ENCODE measurements around the gene KRTAP5-6.

KRTAP5-6 gene

DNA sequence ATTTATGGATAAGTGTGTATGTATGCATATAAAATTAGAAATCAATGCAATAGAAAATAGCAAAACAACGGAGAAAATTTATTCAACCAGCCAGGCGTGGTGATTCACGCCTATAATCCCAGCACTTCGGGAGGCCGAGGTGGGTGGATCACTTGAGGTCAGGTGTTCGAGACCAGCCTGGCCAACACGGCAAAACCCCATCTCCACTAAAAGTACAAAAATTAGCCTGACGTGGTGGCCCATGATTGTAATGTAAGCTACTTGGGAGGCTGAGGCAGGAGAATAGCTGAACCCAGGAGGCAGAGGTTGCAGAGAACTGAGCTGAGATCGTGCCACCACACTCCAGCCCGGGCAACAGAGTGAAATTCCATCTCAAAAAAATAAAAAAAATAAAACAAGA is 5.5 kb downstream of the KRTAP5-6 start:
- no peak for DNase-seq (ENCODE audit: low spot score)

DNA sequence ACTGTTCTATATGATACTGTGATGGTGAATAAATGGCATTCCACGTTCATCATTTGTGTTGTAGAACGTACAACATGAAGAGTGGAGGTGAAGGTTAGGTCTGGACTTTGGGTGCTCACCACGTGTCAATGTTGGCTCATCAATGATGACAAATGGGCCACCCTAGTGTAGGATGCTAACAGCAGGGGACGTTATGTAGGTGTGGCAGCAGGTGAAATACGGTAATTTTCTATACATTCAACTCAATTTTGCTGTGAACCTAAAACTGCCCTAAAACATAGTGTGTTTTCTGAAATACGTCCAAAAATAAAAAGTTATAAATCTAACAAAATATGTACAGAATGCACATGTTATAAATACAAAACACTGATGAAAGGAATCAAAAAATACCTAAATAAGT is 6.2 kb downstream of the KRTAP5-6 start:
- no peak for DNase-seq (ENCODE audit: low spot score)

DNA sequence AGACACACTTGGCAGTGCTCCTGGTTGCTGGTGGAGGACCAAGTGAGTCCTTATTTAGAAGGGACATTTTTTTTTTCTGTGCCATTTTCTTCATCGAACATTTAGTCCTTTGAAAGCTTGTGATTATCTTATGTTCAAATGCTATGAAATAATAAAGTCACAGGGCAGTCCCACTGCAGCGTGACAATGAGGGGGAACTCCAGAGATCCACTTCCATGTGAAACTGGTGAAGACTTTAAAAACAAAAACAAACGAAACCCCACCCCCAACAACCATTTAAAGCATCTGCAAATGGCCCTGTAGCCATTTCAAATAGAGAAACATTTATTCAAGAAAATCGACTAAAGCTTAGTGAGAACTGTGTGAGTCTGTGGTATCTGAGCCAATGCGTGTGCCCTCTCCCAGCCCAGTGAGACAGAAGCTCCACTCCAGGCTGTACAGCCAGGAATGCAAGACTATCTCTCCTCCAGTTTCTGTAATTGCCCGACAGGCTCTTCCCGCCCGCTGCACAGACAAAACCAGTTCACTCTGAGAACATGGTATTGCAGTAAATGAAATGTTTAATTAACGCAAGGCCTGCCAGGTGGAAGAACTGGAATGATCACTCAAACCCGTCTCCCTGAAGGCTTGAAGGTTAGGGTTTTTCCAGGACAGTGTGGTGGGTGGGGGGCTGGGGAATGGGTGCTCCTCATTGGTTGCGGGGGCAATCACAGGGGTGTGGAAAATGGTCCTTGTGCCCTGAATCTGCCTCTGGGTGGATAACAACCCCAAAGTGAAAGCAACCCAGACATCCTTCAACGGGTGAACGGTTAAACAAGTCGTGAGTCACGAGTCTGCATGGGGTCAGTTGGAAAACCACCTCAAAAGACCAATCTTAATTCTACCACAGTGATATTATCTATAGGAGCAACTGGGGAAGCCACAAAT is 8.4 kb downstream of the KRTAP5-6 start:
- no peak for DNase-seq (ENCODE audit: low spot score)

DNA sequence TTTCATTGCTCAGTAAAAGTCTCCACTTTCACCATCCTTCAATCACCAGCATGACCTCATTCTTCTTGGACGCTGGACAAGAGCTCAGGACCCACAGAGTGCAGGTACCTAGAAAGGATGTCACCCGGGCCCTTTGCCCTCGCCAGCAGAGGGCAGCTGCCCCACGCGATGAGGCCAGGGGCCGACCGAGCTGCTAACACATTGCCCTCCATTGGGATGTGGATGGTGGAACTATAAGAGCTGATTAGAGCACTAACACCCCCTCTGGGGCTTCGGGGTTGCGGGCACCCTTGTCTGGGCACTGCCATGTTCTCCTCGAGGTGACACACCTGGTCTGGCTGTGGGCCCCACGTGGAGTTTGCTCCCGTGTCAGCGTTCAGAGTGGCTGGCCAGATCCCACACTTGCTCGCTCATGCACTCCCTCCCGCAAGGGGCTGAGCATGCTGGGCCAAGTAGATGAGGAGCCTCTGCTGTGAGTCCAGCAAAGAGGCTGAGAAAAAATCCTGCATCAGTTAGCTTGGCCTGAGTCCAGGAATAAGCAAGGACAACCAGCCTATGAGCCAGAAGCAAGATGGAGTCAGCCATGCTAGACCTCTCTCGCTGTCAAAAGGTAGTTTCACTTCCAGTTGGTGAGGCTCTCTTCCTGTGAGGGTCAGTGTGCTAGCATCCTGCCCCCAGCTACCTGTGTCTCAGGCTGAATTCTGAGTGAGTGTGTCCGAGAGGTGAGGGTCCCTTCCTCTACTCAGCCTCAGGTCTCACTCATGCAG is 9.8 kb downstream of the KRTAP5-6 start:
- DNase-seq (ENCODE audit: low spot score) = no peak

DNA sequence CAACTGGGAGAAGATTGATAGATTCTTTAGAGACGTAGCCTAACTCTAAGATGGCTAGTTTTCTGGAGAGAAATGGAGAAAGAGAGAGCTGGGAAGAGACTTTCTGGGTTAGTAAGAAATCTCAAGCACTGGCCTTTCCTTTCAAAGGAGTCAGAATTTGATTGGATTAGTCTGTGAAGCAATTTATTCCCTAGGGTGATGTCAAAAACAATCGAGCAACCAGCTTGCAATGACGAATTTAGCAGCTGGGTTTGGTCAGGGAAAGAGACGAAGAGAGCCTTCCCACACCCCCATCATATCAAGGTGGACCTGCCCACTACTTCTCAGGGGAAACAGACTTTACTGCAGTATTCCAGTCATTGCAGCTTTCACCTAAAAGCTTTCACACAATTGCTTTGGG is 10.8 kb downstream of the KRTAP5-6 start:
- DNase-seq (ENCODE audit: low spot score) = no peak

- DNase-seq (ENCODE audit: low spot score) = no peak
Measured at GRCh38 chr11:1708716-1709115, 11.7 kb downstream of the KRTAP5-6 start.

GRCh38 chr11:1714908-1715885 is 18.2 kb downstream of the KRTAP5-6 start:
- no peak for DNase-seq (ENCODE audit: low spot score)

DNA sequence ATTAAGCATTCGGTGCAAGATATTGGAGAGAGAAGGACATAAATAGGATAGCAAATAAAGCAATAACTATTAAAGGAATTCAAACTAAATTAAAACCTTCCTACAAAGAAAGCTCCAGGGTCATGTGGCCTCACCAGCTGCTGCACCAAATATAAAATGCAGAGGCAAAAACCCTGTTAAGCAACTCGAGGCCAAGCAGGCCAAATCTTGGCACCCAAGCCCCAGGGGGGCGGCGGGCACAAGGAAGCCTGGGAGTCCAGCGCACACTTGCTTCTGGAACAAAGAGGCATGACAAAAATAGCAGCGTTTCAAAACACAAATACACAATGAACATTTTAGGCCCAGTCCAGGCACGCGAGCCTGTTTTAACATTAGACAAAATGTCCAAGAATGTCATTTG is 20.8 kb downstream of the KRTAP5-6 start:
- DNase-seq (ENCODE audit: low spot score) = no peak

GRCh38 chr11:1718326-1718725 is 21.3 kb downstream of the KRTAP5-6 start:
- DNase-seq (ENCODE audit: low spot score) = no peak

GRCh38 chr11:1719781-1720180 is 22.8 kb downstream of the KRTAP5-6 start:
- no peak for DNase-seq (ENCODE audit: low spot score)

DNA sequence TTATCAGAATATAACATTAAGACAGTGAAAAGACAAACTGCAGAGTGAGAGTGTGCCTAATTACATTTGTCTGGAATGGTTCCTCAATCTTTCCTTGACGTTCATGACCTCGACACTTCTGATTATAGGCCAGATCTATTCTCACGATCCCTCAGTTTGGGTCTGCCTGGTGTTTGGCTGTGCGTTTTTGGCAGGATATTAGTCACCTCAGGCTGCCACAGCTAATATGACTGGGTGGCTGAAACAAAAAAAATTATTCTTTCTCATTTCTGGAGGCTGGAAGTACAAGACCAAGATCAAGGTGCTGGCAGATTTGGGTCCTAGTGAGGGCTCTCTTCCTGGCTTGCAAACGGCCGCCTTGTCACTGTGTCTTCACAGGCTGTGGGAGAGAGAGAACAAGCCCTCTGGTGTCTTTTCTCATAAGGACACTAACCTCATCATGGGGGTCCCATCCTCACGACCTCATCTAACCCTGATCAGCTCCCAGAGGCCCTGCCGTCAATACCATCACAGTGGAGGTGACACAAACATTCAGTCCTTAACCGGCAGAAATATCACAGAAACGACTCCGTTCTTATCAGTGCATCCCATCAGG is 30.2 kb downstream of the KRTAP5-6 start:
- no peak for DNase-seq (ENCODE audit: low spot score)

DNA sequence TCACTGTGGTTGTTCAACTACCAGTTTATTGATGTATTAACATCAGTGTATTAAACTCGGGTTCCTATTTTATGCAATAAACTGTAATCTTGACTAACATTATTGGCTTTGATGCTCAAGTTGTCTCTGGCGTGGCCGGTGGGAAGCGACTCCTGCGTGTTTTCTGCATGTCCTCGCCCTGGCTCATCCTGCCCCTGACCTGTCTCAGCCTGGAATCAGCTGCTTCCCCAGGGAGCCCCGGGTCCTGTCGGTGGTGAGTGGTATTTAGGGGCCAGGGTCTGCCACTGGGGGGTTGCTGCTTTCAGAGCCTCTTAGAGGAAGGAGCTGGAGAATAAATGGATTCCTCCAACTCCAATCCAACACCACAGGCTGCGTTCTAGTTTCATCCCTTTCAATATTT is 30.9 kb downstream of the KRTAP5-6 start:
- no peak for DNase-seq (ENCODE audit: low spot score)

DNA sequence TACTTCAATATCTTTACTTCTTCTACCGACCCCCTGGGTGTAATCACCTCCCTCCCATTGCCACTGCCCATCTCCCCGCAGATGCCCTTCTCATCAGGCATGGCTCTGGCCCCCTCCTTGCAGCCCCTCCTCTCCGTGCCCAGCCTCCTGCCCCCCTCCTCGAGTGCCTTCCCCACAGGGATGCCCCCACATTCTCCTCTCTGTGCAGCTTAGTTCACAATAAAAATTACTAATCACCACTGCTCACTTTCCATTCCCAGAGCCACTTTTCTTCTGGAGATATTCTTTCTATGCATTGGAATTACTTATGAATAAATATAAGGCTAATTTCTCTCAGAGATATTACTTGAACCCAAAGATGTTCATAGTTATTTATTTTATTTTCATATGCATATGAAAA is 31.3 kb downstream of the KRTAP5-6 start:
- DNase-seq (ENCODE audit: low spot score) = no peak

DNA sequence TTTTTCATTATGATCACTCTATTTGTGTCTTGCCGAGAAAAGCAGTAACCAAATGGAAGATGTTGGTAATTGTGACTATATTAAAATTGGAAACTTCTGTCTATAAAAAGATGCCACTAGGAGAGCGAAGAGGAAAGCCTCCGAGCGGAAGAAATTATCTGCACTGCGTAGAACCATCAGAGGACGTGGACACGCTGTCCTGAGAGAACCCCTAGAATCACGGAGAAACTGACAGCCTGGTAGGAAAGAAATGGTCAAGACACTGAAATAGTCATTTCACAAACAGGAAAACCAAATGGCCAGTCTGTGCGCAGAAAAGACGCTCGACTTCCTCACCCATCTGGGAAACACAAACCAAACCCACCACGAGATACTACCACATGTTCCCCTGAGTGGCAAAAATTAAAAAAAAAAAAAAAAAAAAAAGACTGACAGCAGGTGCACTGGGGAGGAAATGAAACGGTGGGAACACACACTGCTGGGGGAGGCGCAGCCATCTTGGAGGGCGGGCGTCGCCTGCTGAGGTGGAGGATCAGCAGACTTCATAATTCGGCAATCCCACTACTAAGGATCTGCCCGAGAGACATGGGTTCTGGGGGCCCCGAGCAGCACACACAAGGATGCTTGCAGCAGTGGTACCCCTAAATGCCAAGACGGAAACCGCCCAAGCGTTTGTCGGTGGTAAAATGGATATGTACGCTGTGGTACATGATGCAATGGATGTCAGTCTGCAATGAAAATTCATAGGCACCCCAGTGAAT is 32.1 kb downstream of the KRTAP5-6 start:
- DNase-seq (ENCODE audit: low spot score) = no peak

- no peak for DNase-seq (ENCODE audit: low spot score)
Measured at GRCh38 chr11:1729692-1730011, 32.7 kb downstream of the KRTAP5-6 start.

DNA sequence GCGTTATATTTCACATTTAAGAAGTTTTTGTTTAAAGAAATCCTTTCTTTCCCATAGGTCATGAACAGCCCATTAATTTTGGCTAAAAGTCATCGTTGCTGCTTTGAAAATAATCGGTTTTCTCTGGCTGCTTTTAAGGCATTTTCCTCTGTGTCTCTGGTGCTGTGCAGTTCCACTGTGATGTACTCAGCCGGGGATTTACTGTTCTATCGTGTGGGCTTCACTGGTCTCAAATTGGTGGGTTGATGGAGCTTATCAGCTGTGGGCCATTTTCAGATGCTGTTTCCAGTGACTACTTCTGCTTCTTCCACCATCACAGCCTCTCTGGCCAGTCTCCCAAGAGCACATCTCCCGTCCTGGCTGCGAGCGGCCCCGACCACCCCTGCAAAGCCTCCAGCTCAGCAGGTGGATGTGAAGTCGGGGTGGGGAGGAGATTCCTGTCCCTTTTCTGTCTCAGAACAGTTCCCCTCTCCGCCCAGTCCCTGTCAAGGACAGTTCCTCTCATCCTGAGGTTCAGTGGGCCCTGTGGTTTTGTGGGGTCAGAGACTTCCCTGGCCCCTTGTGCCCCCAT is 33.1 kb downstream of the KRTAP5-6 start:
- no peak for DNase-seq (ENCODE audit: low spot score)

DNA sequence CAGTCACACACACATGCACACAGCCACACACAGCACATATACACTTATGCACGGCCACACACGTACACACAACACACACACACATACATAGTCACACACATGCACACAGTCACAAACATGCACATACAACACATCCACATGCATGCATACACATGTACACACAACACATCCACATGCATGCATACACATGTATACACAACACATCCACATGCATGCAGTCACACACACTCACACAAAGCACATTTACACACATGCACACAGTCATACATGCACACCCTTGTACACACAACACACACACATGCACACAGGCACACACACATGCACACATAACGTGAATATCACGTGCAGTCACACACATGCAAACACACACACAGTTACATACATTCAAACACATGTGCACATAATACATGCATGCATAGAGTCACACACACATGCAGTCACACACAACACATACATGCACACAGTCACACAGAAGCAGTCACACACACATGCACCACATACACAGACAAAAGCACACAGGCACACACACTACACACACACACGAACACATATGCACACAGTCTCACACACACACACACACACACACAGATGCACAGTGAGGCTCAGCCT is 34.6 kb downstream of the KRTAP5-6 start:
- DNase-seq (ENCODE audit: low spot score) = no peak

DNA sequence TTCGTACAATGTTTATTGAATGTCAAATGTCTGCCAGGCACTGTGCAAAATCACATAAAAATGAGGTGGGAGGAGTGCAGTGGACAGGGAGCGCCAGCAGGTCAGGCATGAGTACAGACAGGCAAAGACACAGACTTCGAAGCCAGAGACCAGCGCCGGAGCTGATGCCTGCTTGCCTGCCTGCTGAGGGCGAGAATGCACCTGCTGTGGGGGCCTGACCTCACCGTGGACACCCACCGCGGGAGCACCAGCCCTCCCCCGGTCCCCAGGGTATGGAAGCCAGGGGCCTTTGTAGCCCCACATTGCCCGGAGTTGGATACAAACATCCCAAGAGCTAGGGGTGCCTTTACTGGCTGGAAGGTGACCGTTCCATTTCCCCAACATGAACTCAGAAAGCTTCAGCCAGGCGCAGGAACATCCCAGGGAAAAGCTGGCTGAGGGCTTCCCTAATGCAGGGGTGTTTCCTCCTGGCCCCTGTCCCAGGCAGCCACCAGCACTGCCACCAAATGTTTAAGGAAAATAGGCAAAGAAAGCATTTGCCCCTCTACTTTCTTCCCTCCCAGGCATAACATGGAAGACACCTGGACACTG is 35.5 kb downstream of the KRTAP5-6 start:
- DNase-seq (ENCODE audit: low spot score) = no peak

DNA sequence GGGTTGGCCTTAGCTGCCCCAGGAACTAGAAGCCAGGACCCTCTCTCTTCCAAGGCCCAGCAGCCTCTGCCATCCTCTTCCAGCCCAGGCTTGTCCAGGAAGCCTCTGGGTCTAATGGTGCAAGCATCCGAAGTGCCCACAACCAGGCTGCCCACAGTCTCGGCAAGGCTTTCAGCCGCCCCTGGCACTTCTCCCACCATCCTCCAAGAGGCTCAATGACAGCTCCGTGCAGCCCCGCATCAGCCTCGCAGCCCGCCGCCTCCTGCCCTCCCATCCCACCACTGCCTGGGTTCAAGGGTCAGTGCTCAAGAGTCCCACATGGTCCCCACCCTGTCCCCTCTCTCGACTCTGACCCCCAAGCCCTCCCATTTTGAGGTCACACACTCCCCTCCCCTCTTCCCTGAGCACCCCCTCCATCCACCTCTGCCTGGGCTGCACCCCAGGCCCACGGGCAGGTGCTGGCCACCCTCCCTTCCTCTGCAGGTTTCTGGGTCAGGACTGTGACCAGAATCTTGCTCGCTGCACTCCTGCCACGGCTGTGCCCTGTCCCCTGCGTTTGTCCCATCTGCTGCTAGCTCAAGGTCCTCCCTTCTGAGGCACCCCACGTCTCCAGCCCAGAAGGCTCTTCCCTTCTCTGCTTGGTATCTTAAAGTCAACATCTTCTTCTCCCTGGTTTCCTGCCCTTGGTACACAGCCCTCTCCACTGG is 36.2 kb downstream of the KRTAP5-6 start:
- no peak for DNase-seq (ENCODE audit: low spot score)

Measured in Ammon's horn (tissue), 1 donor.